PC-9 (cell line): ENCODE measurements around the gene GPHA2. TPM values are rescaled to one million over a fixed set of nuclear protein-coding genes. Genes with fewer than 3 reads are reported as not detected.

Experiments used
- BruUV-seq: library from RNA; stranded (reverse); fragments of 400-500 nt; replicated peaks from 2 replicates; lab custom pipeline; 2021; lab: Mats Ljungman, UMichigan
- CTCF ChIA-PET: fragments of 300-600 bp; sonication (Branson Sonifier 250); formaldehyde crosslinking; loops from one replicate; lab custom pipeline; 2022; ENCODE audit warnings: antibody characterized with exemption; lab: Charles Lee
- POLR2A ChIA-PET: fragments of 300-600 bp; sonication (Branson Sonifier 250); formaldehyde crosslinking; loops from one replicate; lab custom pipeline; 2022; ENCODE audit warnings: antibody characterized with exemption; ENCODE audit not compliant: unreplicated experiment; lab: Charles Lee
- DNase-seq, 2 experiments: peaks; one replicate each; pipeline versions ENCODE4 v3.0.0 to v3.0.0-alpha.2; 2015 to 2022; ENCODE audit warnings: mixed read lengths in 1 of 2
- H2AFZ ChIP-seq: fragments of 200-600 bp; sonication (generic); 2 replicates; pipeline ENCODE4 v1.8.1; 2017; ENCODE audit warnings: antibody characterized with exemption
- H3F3A ChIP-seq: fragments of 200-600 bp; sonication (generic); 2 replicates; pipeline ENCODE4 v1.8.1; 2017; ENCODE audit warnings: antibody characterized with exemption, mild to moderate bottlenecking, low read depth; ENCODE audit not compliant: insufficient read depth
- H3K27ac ChIP-seq: fragments of 200-600 bp; sonication (generic); 2 replicates; pipeline ENCODE4 v1.6.1; 2016; ENCODE audit warnings: mixed run types
- H3K27me3 ChIP-seq: fragments of 200-600 bp; sonication (generic); 2 replicates; pipeline ENCODE4 v1.6.1; 2016; ENCODE audit warnings: low read depth, mixed run types; ENCODE audit not compliant: insufficient read depth
- H3K36me3 ChIP-seq: fragments of 200-600 bp; sonication (generic); 2 replicates; pipeline ENCODE4 v1.6.1; 2016; ENCODE audit warnings: low read depth, mixed run types
- H3K4me1 ChIP-seq: fragments of 200-600 bp; sonication (generic); replicated peaks from 2 replicates; pipeline ENCODE4 v1.6.1; 2016; ENCODE audit warnings: mixed run types; ENCODE audit not compliant: insufficient read depth
- H3K4me2 ChIP-seq: fragments of 200-600 bp; sonication (generic); 2 replicates; pipeline ENCODE4 v1.6.1; 2017; ENCODE audit warnings: mixed run types
- H3K4me3 ChIP-seq: fragments of 200-600 bp; sonication (generic); 2 replicates; pipeline ENCODE4 v1.6.1; 2016; ENCODE audit warnings: mixed run types
- H3K79me2 ChIP-seq: fragments of 200-600 bp; sonication (generic); 2 replicates; pipeline ENCODE4 v1.6.1; 2017; ENCODE audit warnings: low read depth, mixed run types
- H3K9me2 ChIP-seq: fragments of 200-600 bp; sonication (generic); 2 replicates; pipeline ENCODE4 v1.8.1; 2017; ENCODE audit warnings: mild to moderate bottlenecking; ENCODE audit not compliant: insufficient read depth
- H3K9me3 ChIP-seq: fragments of 200-600 bp; sonication (generic); 2 replicates; pipeline ENCODE4 v1.8.1; 2016; ENCODE audit warnings: low read depth; ENCODE audit not compliant: insufficient read depth
- H4K20me1 ChIP-seq: fragments of 200-600 bp; sonication (generic); 2 replicates; pipeline ENCODE4 v1.8.1; 2017; ENCODE audit not compliant: insufficient read depth
- CTCF ChIP-seq: fragments of 200-600 bp; sonication (generic); conservative IDR thresholded peaks from 2 replicates; pipeline ENCODE4 v1.6.1; 2017; ENCODE audit warnings: mixed run types, antibody characterized with exemption, mild to moderate bottlenecking, moderate library complexity
- EZH2 ChIP-seq: fragments of 200-600 bp; sonication (generic); IDR thresholded peaks from 2 replicates; pipeline ENCODE4 v1.8.0; 2017; ENCODE audit warnings: antibody characterized with exemption, low read depth
- intact Hi-C: fragments of 100-400 bp; cut with micrococcal nuclease; formaldehyde crosslinking; loops from one replicate; pipeline ENCODE4 v1.10.0; 2022; ENCODE audit not compliant: unreplicated experiment
- microRNA-seq: library from miRNA; unstranded; fragments of <30 nt; microRNA quantifications from one replicate; pipeline ENCODE4 v1.2.0, GENCODE V29; 2021; ENCODE audit warnings: borderline number of aligned reads, borderline replicate concordance
- total RNA-seq: library from RNA; stranded (reverse); gene quantifications from 2 replicates; pipeline ENCODE4 v1.2.3, GENCODE V29; 2021

Gene GPHA2
- total RNA-seq, 1 experiment from 2014 or later, result 1.0 TPM

DNA sequence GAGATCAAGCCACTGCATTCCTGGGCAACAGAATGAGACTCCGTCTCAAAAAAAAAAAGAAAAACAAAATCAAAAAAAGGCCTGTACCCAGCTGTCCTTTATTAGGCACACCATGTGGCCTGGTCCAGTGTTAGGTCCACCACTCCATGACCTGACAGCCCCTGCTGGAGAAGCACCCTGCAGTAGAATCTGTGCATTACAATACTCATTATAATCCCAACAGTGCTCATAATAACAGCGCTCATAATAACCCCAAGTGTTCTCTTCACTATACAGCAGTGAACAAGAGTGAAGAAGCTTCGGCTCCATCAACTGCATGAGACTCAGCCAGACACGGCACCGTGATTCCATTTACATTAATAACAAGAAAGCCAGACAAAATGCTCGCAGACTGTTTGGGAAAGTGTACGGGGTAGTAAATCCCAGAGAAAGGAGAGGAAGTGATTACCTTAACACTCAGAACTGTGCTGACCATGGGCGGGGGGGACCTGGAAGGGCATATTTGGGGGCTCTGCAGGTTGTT, 48.4 kb downstream of the GPHA2 start:
- Histone ChIP-seq H2AFZ (no peak overlapping the region), H3K4me1 (peaks cover 24% of the 10 kb centered on the region)

DNA sequence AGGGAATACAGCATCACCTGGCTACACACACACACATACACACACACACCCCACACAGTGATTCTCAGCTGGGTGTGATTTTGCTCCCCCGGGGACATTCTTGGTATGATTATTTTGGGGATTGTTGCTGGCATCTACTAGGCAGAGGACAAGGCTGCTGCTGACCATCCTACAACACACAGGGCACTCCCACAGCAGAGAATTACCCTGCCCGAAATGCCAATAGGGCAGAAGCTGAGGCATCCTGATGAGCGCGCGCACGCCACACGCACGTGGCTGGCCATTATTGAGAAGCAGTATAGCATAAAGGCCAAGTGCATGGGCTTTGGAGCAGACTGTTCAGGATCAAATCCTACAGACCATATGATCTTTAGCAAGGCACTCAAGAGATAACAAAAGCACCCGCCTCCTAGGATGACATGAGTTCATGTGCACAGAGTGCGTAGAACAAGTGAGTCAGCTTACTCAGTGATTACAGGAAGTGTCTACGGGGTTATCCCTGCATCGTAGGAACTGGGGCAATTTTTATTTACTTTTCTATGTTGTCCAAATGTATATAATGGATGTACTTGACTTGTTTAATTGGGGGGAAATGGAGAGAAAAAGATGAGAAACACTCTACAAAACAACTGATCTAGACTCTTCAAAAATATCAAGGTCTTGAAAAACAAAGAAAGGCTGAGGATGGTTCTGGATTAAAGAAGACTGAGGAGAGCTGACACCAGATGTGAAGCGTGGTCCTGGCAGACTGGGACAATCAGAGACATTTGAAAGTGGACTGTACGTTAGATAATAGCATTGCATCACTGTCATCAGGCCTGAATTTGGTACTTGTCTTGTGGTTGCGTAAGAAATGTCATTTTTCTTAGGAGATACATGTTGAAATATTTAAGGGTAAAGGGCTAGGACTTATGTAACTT, 50.1 kb downstream of the GPHA2 start:
- H2AFZ ChIP-seq, result no peak overlapping the region
- no peaks in the 10 kb centered on the region for H3K36me3 ChIP-seq
- no peak for DNase-seq
- H3K27ac ChIP-seq, result no peak overlapping the region
- H4K20me1 ChIP-seq, result no peaks in the 10 kb centered on the region
- no peaks in the 10 kb centered on the region for H3K27me3 ChIP-seq
- TF ChIP-seq CTCF, result no peak
- TF ChIP-seq EZH2, result no peak
- POLR2A ChIA-PET, result interaction anchor here (0.5 to 0.6 kb wide), 3 partner anchors 15 to 639 kb away, joined by 3 read pairs; partner anchors contain the start of gene PPP1R14B
- H3K4me3 ChIP-seq, result no peak overlapping the region
- H3F3A ChIP-seq, result peaks cover 31% of the 10 kb centered on the region; the same call in 1 of the 2 replicates
- intact Hi-C loops, result no loop called here
- no peaks in the 10 kb centered on the region for H3K9me2 ChIP-seq
- CTCF ChIA-PET, result no interaction called here
- no peaks in the 10 kb centered on the region for H3K79me2 ChIP-seq
- H3K9me3 ChIP-seq, result no peaks in the 10 kb centered on the region
- peak overlapping the region; percentile 9 for H3K4me2 ChIP-seq
- H3K4me1 ChIP-seq, result peaks cover 24% of the 10 kb centered on the region
- no TSS peak for BruUV-seq

More for the DNA sequence above, 48.4 kb downstream of the GPHA2 start:
- H3K36me3 ChIP-seq, result no peaks in the 10 kb centered on the region
- no peaks in the 10 kb centered on the region for H4K20me1 ChIP-seq
- H3K4me2 ChIP-seq, result peak overlapping the region; percentile 76; the same call in 1 of the 2 replicates
- intact Hi-C loops, result no loop called here
- no peaks in the 10 kb centered on the region for H3K9me3 ChIP-seq
- no peaks in the 10 kb centered on the region for H3K79me2 ChIP-seq
- CTCF ChIA-PET, result interaction anchor here (0.5 to 1.5 kb wide), 5 partner anchors 22 to 40 kb away, joined by 3 to 13 read pairs (median 5); no protein-coding TSS in a partner anchor
- H3K27me3 ChIP-seq, result no peaks in the 10 kb centered on the region
- POLR2A ChIA-PET, result no interaction called here
- no TSS peak for BruUV-seq
- no peak overlapping the region for H3K27ac ChIP-seq
- no peak for DNase-seq
- TF ChIP-seq EZH2 (no peak), CTCF (no peak)
- H3K4me3 ChIP-seq, result no peak overlapping the region
- H3K9me2 ChIP-seq, result no peaks in the 10 kb centered on the region
- H3F3A ChIP-seq, result peaks cover 29% of the 10 kb centered on the region; the same call in 1 of the 2 replicates

Small RNAs within 50 kb of the gene (microRNA-seq; reads per million reads assigned to microRNA genes)
- gene MIR6749 (not detected), gene MIR6750 (2.0 reads per million)

Other genes with a start within 250 kb of the GPHA2 start
- 0.10 TPM in 1 of 2 replicates, not detected in the other for gene NRXN2, start 212.7 kb downstream of the GPHA2 start, total RNA-seq
- 1.0 and 2.1 TPM in 2 replicates for gene RASGRP2, start 191.8 kb downstream of the GPHA2 start, total RNA-seq
- 1.3 and 1.6 TPM in 2 replicates for gene PYGM, start 175.9 kb downstream of the GPHA2 start, total RNA-seq
- gene SF1, start 157.4 kb downstream of the GPHA2 start, total RNA-seq, result 253 and 336 TPM in 2 replicates
- 32.6 and 34.3 TPM in 2 replicates for gene MAP4K2, start 132.7 kb downstream of the GPHA2 start, total RNA-seq
- 48.7 and 61.6 TPM in 2 replicates for gene MEN1, start 125.3 kb downstream of the GPHA2 start, total RNA-seq
- gene CDC42BPG, start 91.2 kb downstream of the GPHA2 start, total RNA-seq, result 31.3 and 33.8 TPM in 2 replicates
- gene EHD1, start 57.3 kb downstream of the GPHA2 start, total RNA-seq, result 110 and 134 TPM in 2 replicates
- gene ATG2A, start 18.7 kb downstream of the GPHA2 start, total RNA-seq, result 48.2 and 53.2 TPM in 2 replicates
- 13.7 and 13.9 TPM in 2 replicates for gene PPP2R5B, start 11.2 kb downstream of the GPHA2 start, total RNA-seq
- gene MAJIN, start 36.2 kb upstream of the GPHA2 start, total RNA-seq, result 4.5 and 7.1 TPM in 2 replicates
- gene BATF2, start 61.1 kb upstream of the GPHA2 start, total RNA-seq, result 0.46 and 1.2 TPM in 2 replicates
- gene ARL2, start 78.3 kb upstream of the GPHA2 start, total RNA-seq, result 97.5 and 106 TPM in 2 replicates
- gene SNX15, start 91.5 kb upstream of the GPHA2 start, total RNA-seq, result 38.2 and 40.6 TPM in 2 replicates
- 33.9 and 48.0 TPM in 2 replicates for gene SAC3D1, start 105.3 kb upstream of the GPHA2 start, total RNA-seq
- gene NAALADL1, start 122.7 kb upstream of the GPHA2 start, total RNA-seq, result not detected in 2 replicates
- gene CDCA5, start 148.1 kb upstream of the GPHA2 start, total RNA-seq, result 86.4 and 97.8 TPM in 2 replicates
- gene ZFPL1, start 148.3 kb upstream of the GPHA2 start, total RNA-seq, result 63.6 and 68.2 TPM in 2 replicates
- gene VPS51, start 160.3 kb upstream of the GPHA2 start, total RNA-seq, result 113 and 279 TPM in 2 replicates
- gene TM7SF2, start 176.0 kb upstream of the GPHA2 start, total RNA-seq, result 49.5 and 72.3 TPM in 2 replicates
- 13.7 and 22.3 TPM in 2 replicates for gene ZNHIT2, start 181.8 kb upstream of the GPHA2 start, total RNA-seq
- 973 and 1,165 TPM in 2 replicates for gene FAU, start 186.2 kb upstream of the GPHA2 start, total RNA-seq
- 84.5 and 95.0 TPM in 2 replicates for gene MRPL49, start 186.4 kb upstream of the GPHA2 start, total RNA-seq
- 40.9 and 51.5 TPM in 2 replicates for gene SYVN1, start 198.6 kb upstream of the GPHA2 start, total RNA-seq
- gene SPDYC, start 234.3 kb upstream of the GPHA2 start, total RNA-seq, result not detected in 2 replicates
- 502 and 559 TPM in 2 replicates for gene CAPN1, start 246.0 kb upstream of the GPHA2 start, total RNA-seq